ES-I3 (cell line): ENCODE measurements around the gene LSP1.
"Not testable (repeated sequence)": the region's sequence is repeated elsewhere in the genome, so short reads cannot be mapped to it uniquely, and the experiment has no call there.

ENCODE experiments used
- H3K36me3 ChIP-seq: 2 replicates; pipeline ENCODE4 v1.6.1; 2013; ENCODE audit warnings: mild to moderate bottlenecking, low read length, control low read depth, moderate library complexity; ENCODE audit not compliant: insufficient read depth
- H3K4me1 ChIP-seq: 2 replicates; pipeline ENCODE4 v1.6.1; 2013; ENCODE audit warnings: mild to moderate bottlenecking, control low read depth, low read length; ENCODE audit not compliant: insufficient read depth
- H3K9ac ChIP-seq: 2 replicates; pipeline ENCODE4 v1.6.1; 2013; ENCODE audit warnings: low read depth, mild to moderate bottlenecking, low read length, moderate library complexity
- H3K9me3 ChIP-seq: 2 replicates; pipeline ENCODE4 v1.6.1; 2013; ENCODE audit warnings: mild to moderate bottlenecking, low read length, moderate library complexity; ENCODE audit not compliant: control insufficient read depth, insufficient read depth

Gene LSP1, protein sequence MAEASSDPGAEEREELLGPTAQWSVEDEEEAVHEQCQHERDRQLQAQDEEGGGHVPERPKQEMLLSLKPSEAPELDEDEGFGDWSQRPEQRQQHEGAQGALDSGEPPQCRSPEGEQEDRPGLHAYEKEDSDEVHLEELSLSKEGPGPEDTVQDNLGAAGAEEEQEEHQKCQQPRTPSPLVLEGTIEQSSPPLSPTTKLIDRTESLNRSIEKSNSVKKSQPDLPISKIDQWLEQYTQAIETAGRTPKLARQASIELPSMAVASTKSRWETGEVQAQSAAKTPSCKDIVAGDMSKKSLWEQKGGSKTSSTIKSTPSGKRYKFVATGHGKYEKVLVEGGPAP

DNA sequence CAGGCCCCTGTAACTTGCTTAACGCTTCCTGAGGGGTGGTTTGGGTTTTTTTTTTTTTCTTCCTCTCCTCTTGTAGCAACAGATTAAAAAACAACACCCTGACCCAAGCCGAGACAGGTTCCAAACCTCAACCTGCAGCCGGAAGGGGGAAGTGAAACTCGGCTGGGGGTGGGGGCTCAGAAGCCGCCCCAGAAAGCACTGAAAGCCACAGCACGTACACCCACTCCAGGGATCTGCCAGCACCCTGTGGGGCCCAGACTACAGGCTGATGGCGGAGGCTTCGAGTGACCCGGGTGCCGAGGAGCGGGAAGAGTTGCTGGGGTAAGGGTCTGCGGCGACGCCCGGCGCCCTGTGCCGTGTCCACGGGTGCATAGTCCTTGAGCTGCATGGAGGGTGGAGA is at the start of gene LSP1:
TSS of gene LSP1 (plus strand) at position 208 of the 400 bp plus-strand sequence. CDS start at position 269, 61 bp downstream.
- H3K9me3 ChIP-seq, result no peaks in the 10 kb centered on the region
- H3K9ac ChIP-seq, result no peak within 1 kb of the TSS
- no peaks in the 10 kb centered on the region for H3K36me3 ChIP-seq
- H3K4me1 ChIP-seq, result no peaks in the 10 kb centered on the region

DNA sequence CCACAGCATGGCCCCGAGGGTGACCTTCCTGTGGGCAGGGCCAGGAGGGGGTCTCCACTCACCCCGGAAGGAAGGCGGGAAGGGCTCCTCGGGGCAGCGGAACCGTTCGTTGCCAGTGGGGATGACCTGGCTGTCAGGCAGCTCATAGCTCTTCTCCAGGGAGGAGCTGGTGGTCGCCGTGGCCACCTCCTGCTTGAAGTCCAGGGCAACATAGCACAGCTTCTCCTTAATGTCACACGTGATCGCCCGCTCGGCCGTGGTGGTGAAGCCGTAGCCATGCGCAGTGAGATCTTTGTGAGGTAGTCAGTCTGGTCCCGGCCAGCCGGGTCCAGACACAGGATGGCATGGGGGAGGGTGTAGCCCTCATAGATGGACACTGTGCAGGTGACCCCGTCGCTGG is 49.6 kb upstream of the LSP1 start:
- no peaks in the 10 kb centered on the region for H3K36me3 ChIP-seq
- H3K9me3 ChIP-seq, result no peaks in the 10 kb centered on the region
- H3K9ac ChIP-seq, result no peak overlapping the region
- H3K4me1 ChIP-seq, result no peaks in the 10 kb centered on the region

DNA sequence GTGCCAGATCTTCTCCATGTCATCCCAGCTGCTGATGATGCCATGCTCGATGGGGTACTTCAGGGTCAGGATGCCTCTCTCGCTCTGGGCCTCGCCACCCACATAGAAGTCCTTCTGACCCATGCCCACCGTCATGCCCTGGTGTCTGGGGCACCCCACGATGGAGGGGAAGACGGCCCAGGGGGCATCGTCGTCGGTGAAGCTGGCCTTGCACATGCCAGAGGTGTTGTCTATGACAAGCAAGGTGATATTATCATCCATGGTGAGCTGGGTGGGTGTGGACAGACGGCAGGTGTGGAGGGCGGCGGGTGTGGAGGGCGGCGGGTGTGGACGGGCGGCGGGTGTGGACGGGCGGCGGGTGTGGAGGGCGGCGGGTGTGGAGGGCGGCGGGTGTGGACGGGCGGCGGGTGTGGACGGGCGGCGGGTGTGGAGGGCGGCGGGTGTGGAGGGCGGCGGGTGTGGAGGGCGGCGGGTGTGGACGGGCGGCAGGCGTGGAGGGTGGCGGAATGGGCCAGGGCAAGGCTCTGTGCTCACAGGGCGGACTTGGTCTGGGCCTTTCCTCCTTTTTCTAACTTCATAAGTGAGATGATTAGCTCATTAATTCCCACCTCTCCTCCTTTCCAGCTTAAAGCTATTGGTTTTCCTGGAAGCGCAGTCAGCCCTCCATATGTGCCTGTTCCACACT is 48.9 kb upstream of the LSP1 start:
- H3K9me3 ChIP-seq, H3K36me3 ChIP-seq, H3K4me1 ChIP-seq, H3K9ac ChIP-seq: not testable (repeated sequence)

- Histone ChIP-seq H3K36me3 (no peaks in the 10 kb centered on the region), H3K4me1 (no peaks in the 10 kb centered on the region), H3K9me3 (no peaks in the 10 kb centered on the region), H3K9ac (no peak overlapping the region)
These were observed 47.4 kb upstream of the LSP1 start for GRCh38 chr11:1805525-1805924.

DNA sequence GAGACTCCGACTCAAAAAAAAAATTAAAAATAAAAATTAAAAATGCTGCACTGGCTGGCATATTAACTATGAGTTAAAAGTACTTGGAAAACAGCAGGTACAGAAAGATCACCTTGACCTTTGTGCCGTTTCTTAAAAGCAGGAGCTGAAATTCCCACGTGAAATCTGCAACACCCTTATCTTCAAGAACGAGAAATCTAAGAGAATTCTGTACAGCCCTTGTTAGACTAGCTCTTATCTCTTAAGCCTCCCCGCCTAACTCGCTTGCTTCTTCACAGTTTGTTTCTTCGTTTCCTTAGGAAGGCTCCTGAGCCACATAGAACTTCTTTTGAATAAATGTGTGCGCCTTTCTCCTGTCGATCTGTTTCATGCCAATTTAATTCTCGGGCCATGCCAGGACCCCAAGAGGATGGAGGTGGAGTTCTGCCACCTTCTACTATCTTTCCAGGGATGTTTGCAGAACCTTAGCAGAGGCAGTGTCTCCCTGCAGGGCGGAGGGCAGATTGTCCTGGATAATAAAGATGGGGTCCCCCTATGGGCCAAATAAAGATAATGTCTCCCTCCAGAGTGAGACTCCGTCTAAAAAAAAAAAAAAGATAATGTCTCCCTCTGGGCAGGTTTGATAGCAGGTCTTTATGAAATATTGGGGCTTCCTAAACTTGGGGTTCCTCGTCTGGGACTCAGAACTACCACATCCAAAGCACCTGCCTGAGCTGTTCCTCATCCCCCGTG is 45.5 kb upstream of the LSP1 start:
- Histone ChIP-seq H3K9me3 (no peaks in the 10 kb centered on the region), H3K4me1 (no peaks in the 10 kb centered on the region), H3K36me3 (no peaks in the 10 kb centered on the region), H3K9ac (no peak overlapping the region)

GRCh38 chr11:1810761-1811160 is 42.1 kb upstream of the LSP1 start:
- H3K4me1 ChIP-seq, result no peaks in the 10 kb centered on the region
- no peak overlapping the region for H3K9ac ChIP-seq
- H3K36me3 ChIP-seq, result no peaks in the 10 kb centered on the region
- no peaks in the 10 kb centered on the region for H3K9me3 ChIP-seq

DNA sequence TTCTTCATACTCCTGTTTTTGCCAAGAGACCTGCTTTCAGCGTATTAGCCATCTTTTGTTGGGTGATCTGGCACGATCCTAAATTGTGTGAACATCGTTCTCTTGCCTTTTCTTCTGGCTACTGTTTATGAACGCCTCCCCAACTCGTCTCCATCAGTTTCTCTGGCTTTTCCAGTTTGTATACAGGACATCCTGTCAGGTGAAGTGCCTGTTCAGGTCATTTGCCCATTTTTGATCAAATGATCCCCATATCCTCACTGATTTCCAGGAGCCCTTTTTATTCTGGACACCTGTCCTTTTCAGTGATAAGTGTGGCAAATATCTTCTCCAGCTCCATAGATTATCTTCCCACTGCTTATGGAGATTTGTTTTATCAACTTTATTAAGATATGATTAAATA is 40.6 kb upstream of the LSP1 start:
- Histone ChIP-seq H3K9me3 (no peaks in the 10 kb centered on the region), H3K36me3 (no peaks in the 10 kb centered on the region), H3K9ac (no peak overlapping the region), H3K4me1 (no peaks in the 10 kb centered on the region)

- Histone ChIP-seq H3K9ac (no peak overlapping the region), H3K9me3 (no peaks in the 10 kb centered on the region), H3K4me1 (no peaks in the 10 kb centered on the region), H3K36me3 (no peaks in the 10 kb centered on the region)
These were observed 40.1 kb upstream of the LSP1 start for GRCh38 chr11:1812801-1813200.

GRCh38 chr11:1813356-1813755 is 39.5 kb upstream of the LSP1 start:
- H3K36me3 ChIP-seq, H3K9ac ChIP-seq, H3K9me3 ChIP-seq, H3K4me1 ChIP-seq: not testable (repeated sequence)

GRCh38 chr11:1814691-1815090 is 38.2 kb upstream of the LSP1 start:
- no peaks in the 10 kb centered on the region for H3K36me3 ChIP-seq
- no peak overlapping the region for H3K9ac ChIP-seq
- H3K4me1 ChIP-seq, result no peaks in the 10 kb centered on the region
- H3K9me3 ChIP-seq, result 0 out of 2 replicates have a peak, but pooled peaks cover 2% of the 10 kb centered on the region

DNA sequence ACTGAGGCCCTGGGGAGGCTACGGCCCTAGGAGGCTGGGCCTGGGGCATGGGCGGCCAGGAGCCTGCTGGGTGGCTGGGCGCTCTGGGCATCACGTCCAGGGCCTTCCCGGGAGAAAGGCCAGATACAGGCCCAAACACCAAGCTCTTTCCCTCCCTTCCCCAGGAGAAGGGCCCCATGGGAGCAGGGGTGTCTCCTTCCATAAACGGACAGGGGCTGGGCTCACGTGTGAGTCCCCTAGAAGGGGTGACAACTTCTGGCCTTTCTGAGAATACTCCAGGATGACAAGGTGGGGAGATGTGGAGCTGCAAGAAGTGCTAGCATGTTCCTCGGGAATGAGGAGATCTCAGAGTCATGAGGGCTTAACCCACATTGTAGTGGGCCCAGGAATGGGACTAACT is 37.6 kb upstream of the LSP1 start:
- no peaks in the 10 kb centered on the region for H3K36me3 ChIP-seq
- 0 out of 2 replicates have a peak, but pooled peaks cover 2% of the 10 kb centered on the region for H3K9me3 ChIP-seq
- no peaks in the 10 kb centered on the region for H3K4me1 ChIP-seq
- H3K9ac ChIP-seq, result no peak overlapping the region

- H3K9ac ChIP-seq, result no peak overlapping the region
- no peaks in the 10 kb centered on the region for H3K4me1 ChIP-seq
- H3K9me3 ChIP-seq, result 0 out of 2 replicates have a peak, but pooled peaks cover 2% of the 10 kb centered on the region
- no peaks in the 10 kb centered on the region for H3K36me3 ChIP-seq
These were observed 37.1 kb upstream of the LSP1 start for GRCh38 chr11:1815751-1816150.

DNA sequence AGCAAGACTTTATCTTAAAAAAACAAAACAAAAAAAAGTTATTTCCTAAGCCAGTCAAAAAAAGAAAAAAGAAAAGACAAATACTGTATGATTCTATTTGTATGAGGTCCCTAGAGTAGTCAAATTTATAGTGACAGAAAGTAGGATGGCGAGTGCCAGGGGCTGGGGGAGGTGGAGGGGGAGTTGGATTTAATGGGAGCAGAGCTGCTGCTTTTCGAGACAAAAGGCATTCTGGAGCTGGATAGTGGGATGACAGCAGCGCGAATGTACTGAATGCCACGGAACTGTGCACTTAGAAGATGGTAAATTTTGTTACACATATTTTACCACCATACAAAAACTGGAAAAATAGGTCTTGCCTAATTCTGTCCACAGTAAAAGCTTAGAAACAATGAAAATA is 35.9 kb upstream of the LSP1 start:
- H3K9ac ChIP-seq, result no peak overlapping the region
- H3K9me3 ChIP-seq, result 0 out of 2 replicates have a peak, but pooled peaks cover 2% of the 10 kb centered on the region
- H3K36me3 ChIP-seq, result no peaks in the 10 kb centered on the region
- no peaks in the 10 kb centered on the region for H3K4me1 ChIP-seq

DNA sequence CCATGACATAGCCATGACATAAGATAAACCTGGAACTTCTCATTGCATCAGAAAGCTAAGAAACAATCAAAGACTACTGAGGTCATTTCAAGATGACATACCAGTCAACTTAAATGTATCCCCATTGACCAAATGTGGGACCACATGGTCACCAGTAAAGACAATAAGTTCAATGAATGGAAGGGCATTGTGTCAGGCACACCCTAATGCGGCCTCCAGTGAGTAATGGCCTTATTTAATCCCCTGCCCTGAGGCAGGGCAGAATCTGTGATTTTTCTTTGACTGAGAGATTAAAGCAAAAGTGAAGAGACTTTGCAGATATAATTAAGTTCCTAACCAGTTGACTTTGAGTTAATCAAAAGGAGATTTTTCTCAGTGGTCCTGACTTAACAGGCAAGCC is 35.4 kb upstream of the LSP1 start:
- no peaks in the 10 kb centered on the region for H3K4me1 ChIP-seq
- no peaks in the 10 kb centered on the region for H3K36me3 ChIP-seq
- no peak overlapping the region for H3K9ac ChIP-seq
- 0 out of 2 replicates have a peak, but pooled peaks cover 2% of the 10 kb centered on the region for H3K9me3 ChIP-seq
